ENCODE results near the gene LOX.

The LOX gene

GRCh38 chr5:122054266-122054665 lies 23.8 kb downstream of the LOX start:
- in situ Hi-C loops (cut with HindIII; ENCODE audit: low sequenced_read_pairs) = no loop called here

- in situ Hi-C loops (cut with HindIII; ENCODE audit: low sequenced_read_pairs) = no loop called here
Measured at GRCh38 chr5:122053181-122054109, 24.6 kb downstream of the LOX start.

DNA sequence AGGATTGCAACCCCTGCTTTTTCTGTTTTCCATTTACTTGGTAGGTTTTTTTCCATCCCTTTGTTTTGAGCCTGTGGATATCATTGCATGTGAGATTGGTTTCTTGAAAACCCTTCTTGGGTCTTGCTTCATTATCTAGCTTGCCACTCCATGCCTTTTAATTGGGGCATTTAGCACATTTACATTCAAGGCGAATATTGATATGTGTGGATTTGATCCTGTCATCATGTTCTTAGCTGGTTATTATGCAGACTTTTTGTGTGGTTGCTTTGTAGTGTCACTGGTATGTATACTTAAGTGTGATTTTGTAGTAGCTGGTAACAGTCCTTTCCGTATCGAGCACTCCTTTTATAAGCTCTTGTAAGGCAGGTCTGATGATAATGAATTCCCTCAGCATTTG lies 26.5 kb downstream of the LOX start:
- in situ Hi-C loops (cut with HindIII; ENCODE audit: low sequenced_read_pairs) = no loop called here

DNA sequence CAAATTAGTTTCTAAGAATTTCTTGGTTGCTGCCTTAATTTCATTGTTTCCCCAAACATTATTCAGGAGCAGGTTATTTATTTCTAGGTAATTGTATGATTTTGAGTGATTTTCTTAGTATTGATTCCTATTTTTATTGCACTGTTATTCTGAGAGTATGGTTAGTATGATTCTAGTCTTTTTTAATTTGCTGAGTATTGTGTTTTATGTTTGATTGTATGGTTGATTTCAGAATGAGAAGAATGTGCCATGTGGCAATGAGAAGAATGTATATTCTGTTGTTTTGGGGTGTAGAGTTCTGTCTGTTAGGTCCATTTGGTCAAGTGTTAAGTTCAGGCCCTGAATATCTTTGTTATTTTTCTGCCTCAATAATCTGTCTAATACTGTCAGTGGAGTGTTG lies 27.1 kb downstream of the LOX start:
- in situ Hi-C loops (cut with HindIII; ENCODE audit: low sequenced_read_pairs) = no loop called here

DNA sequence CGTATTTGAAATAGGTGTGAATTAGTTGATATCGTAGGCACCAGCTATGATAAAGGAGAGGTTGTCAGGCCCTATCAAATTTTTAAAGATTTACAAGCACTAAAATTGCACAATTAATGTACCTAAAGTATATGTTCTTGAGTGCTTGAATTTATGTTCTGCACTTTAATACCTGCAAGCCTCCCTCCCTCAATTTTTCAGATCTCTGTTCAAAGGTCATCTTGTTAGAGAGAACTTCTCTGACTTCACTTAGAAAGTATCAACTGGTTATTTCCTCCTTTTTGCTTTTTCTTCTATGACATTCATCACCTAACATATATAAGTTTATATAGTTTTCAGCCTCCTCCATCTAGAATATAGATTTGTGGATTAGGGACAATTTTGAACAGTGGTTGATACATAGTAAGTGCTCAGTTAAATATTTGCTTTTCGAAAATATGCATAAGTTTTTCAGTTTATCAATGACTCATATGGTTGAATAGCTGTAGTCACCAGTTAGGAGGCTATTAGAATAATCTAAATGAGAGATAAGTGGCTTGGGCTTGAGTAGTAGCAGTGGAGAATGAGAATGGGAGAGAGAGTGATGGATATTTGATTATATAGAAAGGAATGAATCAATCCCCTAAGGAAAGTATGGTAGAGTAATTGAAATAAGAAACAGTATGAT lies 37.3 kb downstream of the LOX start:
- in situ Hi-C loops (cut with HindIII; ENCODE audit: low sequenced_read_pairs) = no loop called here

- in situ Hi-C loops (cut with HindIII; ENCODE audit: low sequenced_read_pairs) = no loop called here
Measured at GRCh38 chr5:122036326-122036725, 41.7 kb downstream of the LOX start.

- in situ Hi-C loops (cut with HindIII; ENCODE audit: low sequenced_read_pairs) = no loop called here
Measured at GRCh38 chr5:122035913-122036312, 42.1 kb downstream of the LOX start.

- in situ Hi-C loops (cut with HindIII; ENCODE audit: low sequenced_read_pairs) = no loop called here
Measured at GRCh38 chr5:122031836-122032235, 46.2 kb downstream of the LOX start.

GRCh38 chr5:122030251-122030650 lies 47.8 kb downstream of the LOX start:
- in situ Hi-C loops (cut with HindIII; ENCODE audit: low sequenced_read_pairs) = no loop called here

DNA sequence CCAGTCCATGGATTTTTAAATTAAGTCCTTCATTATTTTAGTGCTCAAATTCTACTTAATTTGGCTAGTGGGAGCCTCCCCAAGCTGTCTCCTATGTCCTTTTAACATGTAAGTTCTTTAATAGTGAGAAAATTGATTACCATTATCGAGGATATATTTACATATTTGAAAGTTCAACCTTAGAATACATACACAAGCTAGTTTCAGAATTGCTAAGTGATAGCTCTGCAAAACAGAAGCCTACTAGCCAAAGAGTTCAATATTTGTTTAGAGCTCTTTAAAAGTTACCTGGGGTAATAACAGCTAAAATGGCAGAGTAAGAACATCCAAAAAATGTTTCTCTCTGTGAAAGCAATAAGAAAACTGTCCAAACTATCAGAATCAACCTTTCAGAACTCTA lies 48.2 kb downstream of the LOX start:
- in situ Hi-C loops (cut with HindIII; ENCODE audit: low sequenced_read_pairs) = no loop called here

DNA sequence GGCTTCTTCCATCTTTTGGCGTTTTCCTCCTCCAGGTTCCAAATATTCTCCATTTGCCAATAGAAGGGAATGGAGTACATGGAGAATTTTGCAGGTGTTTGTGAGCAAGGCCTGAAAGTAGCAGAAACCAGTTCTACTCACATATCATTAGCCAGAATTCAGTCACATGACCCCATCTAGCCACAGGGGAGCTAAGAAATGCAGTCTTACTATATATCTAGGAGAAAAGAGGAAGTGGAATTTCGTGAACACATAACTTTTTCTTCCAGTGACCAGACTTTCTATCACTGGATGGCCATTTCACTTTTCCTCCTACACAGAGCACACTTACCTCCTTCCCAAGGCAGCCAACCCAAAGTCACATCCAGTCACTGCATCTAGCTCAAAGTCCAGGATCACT lies 55.1 kb downstream of the LOX start:
- in situ Hi-C loops (cut with HindIII; ENCODE audit: low sequenced_read_pairs) = no loop called here

DNA sequence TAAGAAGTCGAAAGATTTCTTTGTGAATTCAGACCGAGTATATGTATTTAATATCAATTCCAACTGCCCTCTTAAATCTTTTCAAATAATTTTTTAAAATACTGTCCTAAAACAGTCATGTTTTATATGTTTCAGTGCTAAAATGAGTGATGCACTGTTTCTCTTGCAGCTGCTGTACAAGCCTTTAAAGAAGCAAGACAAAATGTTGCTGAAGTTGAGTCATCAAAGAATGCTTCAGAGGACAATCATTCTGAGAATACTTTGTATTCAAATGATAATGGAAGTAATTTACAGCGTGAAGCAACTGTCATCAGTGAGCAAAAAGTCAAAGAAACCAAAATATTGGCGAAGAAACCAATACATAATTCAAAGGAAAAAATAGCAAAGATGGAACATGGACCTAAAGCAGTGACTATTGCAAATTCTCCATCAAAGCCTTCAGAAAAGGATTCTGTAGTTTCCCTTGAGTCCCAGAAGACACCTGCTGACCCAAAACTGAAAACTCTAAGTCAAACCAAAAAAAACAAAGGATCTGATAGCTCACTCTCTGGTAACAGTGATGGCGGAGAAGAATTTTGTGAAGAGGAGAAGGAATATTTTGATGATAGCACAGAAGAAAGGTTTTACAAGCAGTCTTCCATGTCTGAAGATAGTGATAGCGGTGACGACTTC lies 58.0 kb downstream of the LOX start:
- in situ Hi-C loops (cut with HindIII; ENCODE audit: low sequenced_read_pairs) = no loop called here

- in situ Hi-C loops (cut with HindIII; ENCODE audit: low sequenced_read_pairs) = no loop called here
Measured at GRCh38 chr5:122015471-122015870, 62.6 kb downstream of the LOX start.

DNA sequence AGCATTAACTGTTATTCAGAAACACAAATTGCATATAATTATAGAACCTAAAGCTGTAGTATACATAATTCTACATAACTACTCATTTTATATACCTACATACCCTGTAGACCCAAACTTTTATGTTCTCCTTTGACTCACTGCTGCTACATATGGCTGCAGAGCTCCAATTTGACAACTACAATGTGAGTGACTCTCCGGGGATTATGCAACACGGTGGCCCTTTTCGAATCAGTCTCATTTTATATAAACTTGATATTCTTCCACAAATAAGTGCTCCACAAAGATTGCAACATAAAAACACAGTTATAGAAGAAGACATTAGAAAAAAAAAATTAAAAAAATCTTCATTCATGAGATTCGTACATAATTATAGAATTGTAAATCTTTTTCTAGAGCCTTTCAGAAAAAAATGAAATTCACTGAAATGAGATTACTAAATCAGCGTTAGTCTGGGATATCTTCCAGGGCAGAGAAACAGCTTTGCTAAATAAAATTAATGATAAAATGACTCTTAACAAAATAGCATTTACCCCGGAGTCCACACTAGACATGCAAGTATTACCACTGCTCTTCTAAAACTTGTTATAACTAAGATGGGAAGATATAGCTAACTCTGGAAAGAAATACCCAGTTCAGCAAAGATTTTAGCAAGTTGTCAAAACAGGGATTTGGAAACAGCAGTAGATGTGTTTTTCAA lies 63.7 kb downstream of the LOX start:
- in situ Hi-C loops (cut with HindIII; ENCODE audit: low sequenced_read_pairs) = no loop called here
